Embryonic facial prominence (tissue), 1 donor: ENCODE results near the gene KLHL35.
"Not testable (repeated sequence)": the region's sequence is repeated elsewhere in the genome, so short reads cannot be mapped to it uniquely, and the experiment has no call there.

Experiments
- DNase-seq: peaks from one replicate; pipeline ENCODE4 v3.0.0-alpha.2; 2016; ENCODE audit errors: extremely low spot score

The KLHL35 gene

DNA sequence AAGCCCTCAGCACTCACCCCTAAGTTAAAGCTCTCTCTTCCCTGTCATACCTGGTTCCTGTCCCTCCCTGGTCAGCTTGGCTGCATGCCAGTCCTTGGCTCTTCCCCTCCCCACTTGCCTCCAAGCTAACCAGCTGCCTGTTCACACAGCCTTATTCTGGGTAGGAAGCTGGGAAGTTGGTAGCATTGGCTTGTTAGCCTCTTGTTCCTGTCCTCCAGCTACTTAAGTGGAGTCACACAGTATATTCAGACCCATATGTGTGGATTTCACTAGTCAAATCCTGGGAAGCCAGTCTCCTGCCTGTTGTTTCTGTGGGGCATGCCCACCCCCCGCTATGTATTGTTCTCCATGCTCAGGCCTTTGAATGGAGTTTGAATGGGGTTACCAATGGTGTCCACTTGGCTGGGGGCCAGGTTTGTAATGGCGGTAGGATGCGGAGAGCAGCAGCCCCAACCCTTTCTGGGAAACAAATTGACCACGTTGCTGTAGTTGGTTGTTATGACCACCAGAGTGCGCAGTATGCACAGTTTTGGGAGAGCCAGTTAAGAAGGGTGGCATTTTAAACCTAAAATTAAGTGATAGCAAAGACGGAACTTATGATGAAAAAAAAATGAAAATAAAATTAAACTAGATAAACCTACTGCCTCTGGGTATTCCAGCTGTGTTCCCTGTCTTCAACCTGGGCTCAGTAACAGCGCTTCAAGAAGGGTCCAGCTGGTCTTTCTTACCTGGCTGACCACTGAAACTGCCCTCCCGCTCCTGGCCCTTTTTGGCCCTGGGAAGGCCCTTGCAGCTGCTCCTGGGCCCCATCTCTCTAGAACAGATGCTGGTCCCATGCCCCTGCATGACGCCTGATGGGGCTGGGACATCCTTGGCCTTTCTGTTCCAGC lies 44.4 kb downstream of the KLHL35 start:
- peak; percentile 71 for DNase-seq

DNA sequence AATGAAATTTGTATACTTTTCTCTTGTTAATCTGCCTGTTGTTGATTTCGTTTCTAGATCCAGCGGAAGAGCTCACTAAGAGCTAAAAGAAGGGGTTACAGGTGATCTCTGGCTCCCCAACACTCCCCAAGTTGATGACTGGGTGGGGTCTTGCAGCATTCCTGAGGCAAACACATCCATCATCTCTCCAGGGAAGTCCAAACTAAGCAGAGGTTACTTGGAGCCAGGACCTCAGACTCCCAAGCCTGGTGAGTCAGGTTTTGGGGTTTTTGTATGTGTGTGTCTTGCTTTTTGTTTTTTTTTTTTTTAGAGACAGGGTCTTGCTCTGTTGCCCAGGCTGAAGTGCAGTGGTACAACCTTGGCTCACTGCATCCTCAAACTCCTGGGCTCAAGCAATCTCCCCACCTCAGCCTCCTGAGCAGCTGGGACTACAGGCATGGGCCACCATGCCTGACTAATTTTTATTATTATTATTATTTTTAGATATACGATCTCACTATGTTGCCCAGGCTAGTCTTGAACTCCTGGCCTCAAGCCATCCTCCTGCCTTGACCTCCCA lies 45.2 kb downstream of the KLHL35 start:
- no peak for DNase-seq

DNA sequence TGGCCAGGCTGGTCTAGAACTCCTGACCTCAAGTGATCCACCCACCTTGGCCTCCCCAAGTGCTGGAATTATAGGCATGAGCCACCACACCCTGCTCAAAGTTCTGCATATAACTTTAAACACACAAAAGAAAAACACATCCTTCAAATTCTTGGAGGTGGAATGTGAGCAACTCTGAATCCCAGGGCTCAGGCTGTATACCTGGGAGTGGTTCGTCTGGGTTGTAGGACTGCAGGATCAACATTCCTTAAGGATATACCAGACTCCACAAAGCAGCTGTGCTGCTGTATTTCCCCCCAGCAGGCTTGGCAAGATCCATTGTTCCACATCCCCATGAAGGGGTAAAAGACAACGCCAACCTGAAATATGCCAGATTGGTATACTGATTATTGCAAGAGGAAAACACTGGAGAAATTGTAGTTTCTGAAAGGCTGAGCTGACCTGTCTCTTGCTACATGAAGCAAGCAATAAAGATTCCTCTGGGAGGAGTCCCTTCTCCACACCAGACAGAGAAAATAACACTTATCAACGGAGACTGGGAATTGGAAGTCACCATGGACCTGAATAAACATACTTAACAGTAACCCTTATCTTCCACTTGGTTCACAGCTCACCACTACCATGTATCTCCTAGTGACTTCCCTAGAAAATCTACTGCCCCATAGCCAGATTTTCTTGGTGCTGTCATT lies 45.9 kb downstream of the KLHL35 start:
- DNase-seq: no peak

DNA sequence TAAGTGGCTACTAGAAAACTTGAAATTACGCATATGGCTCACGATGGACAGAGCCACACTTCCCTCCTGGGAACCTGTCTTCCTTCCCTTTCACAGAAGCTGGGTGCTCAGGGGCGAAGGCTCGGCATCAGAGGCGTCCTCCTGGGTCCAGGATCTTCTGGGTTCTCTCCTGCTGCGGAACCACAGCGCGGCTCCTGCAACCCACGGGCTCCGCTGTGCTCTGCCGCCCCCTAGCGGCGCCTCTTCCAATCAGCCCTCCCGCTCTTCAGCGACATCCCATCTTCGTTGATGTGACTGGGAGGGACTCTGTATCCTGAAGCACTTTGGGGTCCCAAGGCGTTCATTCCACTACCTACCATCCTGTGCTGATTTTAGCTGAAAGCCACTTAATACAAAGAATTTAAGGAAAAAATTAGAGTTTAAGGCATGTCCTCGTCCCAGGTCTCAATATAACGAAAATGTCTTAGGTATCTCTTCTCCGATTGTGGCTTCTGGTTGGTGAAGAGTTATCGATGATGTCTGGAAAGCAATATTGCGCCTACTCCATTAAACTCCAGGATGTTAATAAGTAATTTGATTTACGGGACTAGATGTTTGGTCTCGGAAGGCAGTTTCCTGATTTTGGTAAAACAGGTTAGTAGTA lies 48.4 kb downstream of the KLHL35 start:
- DNase-seq: peak; percentile 50

DNA sequence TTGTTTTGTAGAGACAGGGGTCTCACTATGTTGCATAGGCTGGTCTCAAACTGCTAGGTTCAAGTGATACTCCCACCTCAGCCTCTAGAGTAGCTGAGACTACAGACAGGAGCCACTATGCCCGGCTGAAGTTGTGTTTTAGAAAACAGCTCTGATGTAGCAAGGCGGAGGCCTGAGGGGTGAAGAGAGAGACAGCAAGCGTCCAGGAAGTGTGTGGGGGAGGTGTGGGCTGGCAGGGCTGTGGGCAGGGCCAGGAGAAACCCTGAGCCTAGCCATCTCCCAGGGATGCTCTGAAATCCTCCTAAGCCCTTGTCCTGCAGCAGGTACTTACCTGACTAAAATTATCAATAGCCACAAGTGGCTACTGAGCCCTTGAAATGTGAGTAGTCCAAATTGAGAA lies 49.8 kb downstream of the KLHL35 start:
- no peak for DNase-seq

DNA sequence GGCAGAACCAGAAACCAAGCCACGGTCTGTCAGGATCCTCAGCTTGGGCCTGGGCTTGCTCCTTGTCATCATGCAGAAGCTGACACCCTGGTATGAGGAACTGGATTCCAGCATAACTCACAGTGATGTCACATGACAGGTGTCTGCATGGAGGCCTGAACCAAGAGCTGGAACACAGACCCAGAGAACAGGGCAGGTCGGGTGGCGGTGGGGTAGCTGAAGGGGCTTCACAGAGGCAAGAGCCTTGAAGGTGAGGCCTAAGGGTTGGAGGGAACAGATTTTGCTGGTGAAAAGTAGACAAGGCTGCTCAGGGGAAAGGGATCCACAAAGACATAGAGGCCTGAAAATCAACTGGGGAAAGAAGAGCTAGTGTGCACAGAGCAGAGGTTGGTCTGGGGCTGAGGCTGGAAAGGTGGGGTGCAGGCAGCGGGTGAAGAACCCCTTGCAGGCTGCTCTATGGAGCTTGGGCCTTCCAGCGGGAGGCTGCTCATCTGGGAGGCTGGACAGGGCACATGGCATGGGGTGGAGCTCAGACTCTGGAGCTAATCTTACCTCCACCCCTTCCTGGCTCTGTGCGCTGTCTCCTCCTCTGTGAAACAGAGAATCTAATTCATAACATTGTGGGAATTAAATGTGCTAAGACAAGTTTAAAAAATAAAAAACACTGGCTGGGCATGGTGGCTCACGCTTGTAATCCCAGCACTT lies 52.1 kb downstream of the KLHL35 start:
- no peak for DNase-seq

DNA sequence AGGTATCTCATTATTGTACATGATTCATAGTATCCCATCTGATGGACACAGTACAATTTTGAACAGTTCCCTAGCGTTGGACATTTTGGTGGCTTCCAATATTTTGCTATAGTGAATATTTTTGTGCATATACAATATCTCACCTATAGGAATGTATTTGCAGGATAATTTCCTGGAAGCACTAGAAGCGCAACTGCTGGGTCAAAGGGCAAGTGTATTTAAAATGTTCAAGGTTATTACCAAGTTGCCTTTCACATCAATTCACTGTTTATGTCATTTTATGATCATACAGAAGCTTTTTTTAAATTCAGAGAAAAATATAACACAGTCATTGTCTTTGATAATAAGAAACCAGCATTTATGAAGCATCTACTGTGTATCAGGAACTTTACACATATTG lies 52.8 kb downstream of the KLHL35 start:
- DNase-seq: no peak

DNA sequence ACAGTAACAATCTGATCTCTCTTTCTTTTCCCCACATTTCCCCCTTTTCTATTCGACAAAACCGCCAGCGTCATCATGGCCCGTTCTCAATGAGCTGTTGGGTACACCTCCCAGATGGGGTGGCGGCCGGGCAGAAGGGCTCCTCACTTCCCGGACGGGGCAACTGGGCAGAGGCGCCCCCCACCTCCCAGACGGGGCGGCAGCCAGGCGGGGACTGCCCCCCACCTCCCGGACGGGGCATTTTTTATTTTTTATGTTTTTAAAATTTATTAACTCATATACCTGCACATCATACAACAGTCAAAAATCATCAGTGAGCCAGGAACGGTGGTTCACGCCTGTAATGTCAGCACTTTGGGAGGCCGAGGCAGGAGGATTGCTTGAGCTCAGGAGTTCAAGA lies 54.2 kb downstream of the KLHL35 start:
- DNase-seq: not testable (repeated sequence)

DNA sequence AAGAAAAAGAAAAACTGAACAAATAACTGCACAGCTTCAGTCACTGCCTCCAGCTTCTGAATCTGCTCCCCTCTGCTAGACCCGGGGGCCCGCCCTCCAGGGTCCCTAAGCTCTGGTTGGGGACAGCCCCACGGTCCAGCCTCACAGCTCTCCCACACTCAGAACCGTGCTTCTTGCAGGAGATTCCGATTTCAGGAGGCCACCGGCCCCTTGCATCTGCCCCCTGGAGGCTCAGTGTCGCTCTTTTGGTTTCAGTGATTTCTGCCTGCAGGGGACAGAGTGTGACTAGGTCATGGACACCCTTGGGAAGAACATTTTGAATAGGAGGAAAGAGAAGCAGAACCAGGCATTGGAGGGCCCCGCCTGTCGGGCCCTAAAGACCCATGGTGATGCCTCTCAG lies 56.8 kb downstream of the KLHL35 start:
- DNase-seq: no peak

DNA sequence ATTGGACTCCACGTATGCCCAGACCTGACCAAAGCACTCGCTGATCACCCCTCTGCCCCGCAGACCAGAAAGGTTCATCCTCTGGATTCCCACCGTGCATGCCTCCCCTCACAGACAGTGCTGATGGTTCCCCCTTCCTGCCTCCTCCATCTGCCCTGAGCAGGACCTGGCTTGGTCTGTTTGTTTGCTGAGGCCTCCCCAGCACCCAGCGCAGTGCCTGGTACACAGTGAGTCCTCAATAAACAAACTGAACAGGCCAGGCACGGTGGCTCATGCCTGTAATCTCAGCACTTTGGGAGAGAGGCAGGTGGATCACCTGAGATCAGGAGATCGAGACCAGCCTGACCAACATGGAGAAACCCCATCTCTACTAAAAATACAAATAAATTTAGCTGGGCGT lies 57.4 kb downstream of the KLHL35 start:
- no peak for DNase-seq

DNA sequence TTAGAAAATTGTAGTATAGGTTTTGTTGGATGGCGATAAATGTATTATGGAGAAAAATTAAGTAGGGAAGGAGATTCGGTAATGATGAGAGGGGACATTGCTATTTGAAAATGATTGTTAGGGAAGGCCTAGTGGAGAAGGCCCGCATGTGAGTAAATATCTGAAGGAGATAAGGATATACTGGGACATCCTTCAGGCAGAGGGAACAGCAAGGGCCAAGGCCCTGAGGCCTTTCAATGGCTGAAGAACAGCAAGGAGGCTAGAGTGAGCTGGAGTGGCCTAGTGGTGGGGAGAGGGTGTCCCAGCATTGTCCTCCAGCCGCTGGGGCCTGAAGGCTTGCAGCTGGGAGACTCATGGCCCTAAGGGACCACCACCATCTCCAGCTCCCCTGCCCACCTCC lies 58.4 kb downstream of the KLHL35 start:
- DNase-seq: no peak

DNA sequence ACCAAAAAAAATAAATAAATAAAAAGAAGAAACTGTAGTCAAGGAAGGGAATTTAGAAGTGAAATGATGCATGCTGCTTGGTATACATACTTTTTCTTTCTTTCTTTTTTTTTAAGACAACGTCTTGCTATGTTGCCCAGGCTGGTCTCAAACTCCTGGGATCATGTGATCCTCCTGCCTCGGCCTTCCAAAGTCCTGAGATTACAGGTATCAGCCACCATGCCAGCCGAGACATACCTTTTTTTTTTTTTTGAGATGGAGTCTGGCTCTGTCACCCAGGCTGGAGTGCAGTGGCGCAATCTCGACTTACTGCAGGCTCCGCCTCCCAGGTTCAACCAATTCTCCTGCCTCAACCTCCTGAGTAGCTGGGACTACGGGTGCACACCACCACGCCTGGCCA lies 59.8 kb downstream of the KLHL35 start:
- no peak for DNase-seq
